Forelimb muscle (tissue), 1 donor: Measurements from ENCODE around the gene ADAM15. TPM values are rescaled to one million over a fixed set of nuclear protein-coding genes. Genes with fewer than 3 reads are reported as not detected.

Source experiments
- DNase-seq: peaks from one replicate; pipeline ENCODE4 v3.0.0-alpha.2; 2013; ENCODE audit warnings: low read depth
- polyA plus RNA-seq: library from polyadenylated mRNA; unstranded; fragments of 120-200 nt; gene quantifications from one replicate; pipeline ENCODE4 v1.2.1, GENCODE V29; 2013; ENCODE audit not compliant: insufficient read length

ADAM15 gene
- polyA plus RNA-seq, 1 donor: 57.1 TPM

DNA sequence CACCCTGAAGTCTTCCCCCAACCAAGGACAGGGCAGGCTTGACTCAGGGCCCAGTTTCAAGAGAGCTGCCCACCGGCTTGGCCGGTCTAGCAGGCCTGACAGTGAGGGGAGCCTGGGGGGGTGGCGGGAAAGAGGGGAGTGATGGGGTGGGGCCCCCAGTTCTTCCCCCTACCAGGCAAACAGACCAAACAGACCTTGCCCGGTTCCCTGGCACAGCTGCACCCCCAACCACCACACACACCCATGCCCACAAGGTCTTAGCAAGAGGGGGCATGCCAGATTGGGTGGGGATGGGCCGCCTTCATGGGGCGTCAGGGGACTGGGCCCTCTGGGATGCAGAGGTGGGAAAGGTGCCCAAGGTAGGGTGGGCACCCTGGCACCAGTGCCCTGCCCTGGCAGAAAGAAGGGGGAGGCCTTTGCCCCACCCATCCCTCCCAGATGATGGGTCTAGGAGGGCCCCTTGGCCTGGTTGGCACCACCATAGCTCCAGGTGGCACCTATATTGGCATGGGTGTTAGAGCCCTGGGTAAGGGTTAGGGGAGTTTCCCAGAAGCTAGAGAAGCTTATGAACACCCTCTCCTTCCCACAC, 39.6 kb upstream of the ADAM15 start:
- no peak for DNase-seq

DNA sequence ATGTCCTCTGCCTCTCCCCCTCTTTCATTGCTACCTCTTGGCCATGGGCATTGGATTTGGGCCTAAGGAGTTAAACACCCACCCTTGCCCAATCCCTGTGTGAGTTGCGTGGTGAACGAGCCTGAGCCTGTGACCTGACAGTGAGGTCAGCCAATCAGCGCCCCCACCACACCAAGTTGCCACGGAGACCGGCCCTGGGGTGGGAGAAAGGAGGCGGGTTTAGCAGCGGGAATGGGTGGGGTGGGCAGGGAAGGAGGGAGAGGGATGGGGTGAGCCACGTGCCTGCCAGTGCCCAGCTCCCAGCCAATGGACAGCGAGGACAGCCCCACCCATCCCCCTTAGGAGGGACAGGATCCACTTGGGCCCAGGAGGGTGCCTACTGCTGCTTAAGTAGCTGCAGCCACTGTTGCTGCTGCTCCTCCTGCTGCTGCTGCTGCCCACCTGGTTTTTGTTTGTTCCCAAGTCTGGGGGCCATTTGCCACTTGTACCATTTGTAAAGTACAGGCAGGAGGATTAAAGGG, 39.0 kb upstream of the ADAM15 start:
- no peak for DNase-seq

DNA sequence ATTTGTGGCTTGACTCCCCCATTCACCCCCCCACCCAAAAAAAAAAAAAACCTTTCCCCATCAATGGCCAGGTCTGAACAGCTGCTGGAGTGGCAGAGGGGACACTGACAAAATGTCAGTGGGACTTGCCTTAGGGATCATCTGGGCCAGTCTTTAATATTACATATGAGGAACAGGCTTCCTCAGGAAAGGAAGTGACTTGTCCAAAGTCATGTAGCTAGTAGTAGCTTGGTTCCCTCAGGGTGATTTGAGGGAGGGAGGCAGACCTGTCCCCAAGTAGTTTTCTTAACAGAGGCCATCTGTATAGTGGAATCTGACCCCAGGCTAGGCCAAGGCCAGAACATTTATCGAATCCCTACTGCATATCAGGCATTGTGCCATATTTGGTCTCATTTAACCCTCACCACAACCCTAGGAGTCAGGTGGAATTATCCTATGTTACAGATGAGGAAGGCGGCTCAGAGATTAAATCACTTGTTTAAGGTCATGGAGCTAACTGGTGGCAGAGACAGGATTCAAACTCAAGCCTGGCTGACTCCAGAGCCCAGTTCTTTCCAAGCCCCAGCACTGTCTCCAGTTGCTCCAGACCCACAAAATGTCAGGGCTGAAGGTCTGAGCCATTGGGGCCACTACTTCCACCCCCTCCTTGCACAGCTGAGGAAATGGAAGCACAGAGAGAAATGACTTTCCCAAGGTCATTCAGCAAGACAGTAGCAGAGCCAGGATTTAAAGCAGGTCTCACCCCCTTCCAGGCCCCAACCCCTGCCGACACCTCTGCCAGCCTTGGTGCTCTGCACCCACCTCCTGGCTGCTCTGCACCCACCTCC, 38.1 kb upstream of the ADAM15 start:
- DNase-seq: no peak

DNA sequence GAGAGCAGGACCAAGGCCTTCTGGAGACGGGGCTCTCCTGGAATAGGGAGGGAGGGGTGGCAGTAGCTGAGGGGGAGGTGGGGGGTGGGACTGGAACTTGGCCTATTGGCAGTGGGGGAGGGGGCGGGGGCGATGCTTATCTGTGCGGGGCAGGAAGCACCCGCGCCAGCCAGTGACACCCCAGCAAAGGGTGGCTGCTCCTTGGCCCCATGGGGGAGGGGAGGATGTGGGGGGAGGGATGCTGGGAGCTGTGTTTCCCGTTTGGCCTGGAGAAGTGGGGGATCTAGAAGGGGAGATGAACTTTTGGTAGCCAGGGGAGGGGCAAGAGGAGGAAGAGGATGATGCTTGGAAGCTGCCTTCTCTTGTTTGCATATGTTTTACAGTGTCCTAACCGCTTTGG, 37.5 kb upstream of the ADAM15 start:
- DNase-seq: no peak

DNA sequence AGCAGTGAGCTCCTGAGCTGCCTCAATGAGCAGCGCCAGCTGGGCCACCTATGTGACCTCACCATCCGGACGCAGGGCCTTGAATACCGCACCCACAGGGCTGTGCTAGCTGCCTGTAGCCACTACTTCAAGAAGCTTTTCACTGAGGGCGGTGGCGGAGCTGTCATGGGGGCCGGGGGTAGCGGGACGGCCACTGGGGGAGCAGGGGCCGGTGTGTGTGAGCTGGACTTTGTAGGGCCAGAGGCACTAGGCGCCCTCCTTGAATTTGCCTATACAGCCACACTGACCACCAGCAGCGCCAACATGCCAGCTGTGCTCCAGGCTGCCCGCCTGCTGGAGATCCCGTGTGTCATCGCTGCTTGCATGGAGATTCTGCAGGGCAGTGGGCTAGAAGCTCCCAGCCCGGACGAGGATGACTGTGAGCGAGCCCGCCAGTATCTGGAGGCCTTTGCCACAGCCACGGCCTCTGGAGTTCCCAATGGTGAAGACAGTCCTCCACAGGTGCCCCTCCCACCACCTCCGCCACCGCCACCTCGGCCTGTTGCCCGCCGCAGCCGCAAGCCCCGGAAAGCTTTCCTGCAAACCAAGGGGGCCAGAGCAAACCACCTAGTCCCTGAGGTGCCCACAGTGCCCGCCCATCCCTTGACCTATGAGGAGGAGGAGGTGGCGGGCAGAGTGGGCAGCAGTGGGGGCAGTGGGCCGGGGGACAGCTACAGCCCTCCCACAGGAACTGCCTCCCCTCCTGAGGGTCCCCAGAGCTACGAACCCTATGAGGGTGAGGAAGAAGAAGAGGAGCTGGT, 36.2 kb upstream of the ADAM15 start:
- DNase-seq: no peak

DNA sequence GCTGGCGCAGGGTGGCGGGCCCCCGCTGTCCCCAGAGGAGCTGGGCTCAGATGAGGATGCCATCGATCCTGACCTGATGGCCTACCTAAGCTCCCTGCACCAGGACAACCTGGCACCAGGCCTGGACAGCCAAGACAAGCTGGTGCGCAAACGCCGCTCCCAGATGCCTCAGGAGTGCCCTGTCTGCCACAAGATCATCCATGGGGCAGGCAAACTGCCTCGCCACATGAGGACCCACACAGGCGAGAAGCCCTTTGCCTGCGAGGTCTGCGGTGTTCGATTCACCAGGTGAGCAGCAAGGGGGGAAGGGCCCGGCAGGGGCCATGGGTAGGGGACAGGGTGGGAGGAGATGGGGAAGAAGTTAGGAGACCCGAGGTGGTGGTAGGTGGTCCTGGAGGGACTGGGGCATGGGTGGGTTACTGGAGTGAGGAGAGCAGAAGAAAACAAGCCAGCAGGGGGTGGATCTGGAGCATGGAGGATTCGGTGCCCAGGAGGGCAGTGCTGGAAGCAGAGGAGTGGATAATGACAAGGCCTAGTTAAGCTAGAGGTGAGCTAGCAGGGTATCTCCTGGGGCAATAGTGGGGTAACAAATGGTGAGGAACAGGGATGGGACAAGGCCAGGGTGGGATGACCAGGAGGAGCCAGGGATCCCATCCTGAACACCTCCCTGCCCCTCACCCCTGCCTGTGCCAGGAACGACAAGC, 35.4 kb upstream of the ADAM15 start:
- no peak for DNase-seq

DNA sequence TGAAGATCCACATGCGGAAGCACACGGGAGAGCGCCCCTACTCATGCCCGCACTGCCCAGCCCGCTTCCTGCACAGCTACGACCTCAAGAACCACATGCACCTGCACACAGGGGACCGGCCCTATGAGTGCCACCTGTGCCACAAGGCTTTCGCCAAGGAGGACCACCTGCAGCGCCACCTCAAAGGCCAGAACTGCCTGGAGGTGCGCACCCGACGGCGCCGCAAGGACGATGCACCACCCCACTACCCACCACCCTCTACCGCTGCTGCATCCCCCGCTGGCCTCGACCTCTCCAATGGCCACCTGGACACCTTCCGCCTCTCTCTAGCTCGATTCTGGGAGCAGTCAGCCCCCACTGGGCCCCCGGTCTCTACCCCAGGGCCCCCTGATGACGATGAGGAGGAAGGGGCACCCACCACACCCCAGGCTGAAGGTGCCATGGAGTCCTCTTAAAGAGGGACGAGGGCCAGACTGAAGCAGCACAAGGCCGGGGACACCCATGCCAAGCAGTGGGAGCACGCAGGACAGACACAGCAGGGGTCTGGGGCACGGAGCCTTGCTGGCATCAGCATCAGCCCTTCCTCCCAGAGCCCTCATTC, 34.8 kb upstream of the ADAM15 start:
- DNase-seq: no peak

DNA sequence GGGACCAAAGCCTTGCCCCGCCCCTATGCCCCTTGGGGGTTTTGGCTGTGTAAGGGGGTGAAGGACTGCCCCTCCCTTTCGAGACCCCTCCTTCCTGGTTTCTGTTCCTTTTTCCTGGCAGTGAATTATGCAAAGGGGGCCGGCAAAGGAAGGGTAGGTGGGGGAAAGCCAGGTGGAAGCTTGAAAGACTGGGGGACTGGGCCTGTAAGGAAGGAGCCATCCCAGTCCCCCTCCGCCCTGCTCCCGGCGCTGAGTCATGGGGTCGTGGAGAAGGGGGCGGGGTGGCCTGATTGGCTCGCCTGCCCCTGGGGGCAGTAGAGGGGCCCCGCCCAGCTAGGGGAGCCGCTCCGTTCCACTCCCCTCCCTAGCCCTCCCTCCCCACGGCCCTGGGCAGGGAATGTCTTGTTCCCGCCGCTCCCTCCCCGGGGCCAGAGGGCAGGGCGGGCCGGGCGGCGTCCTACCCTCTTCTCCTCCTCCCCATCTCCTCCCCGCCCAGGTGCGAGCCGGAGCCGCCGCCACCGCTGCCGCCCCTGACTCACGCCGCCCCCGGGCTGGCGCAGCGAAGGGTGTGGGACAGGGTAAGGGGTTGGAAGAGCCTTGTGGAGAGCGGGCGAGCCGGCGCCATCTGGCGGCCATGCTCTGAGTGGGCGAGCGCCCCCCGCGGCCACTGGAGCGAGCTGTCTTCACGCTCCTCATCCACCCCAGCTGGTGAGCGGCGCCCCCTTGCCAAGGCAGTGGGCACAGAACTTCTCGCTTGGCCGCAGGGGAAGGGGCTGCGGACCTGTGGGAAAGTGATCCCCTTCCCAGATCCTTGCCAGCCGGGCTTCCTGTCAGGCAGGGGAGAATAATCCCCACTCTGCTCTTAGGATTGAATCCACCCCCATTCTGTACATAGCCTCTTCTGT, 33.8 kb upstream of the ADAM15 start:
- no peak for DNase-seq

DNA sequence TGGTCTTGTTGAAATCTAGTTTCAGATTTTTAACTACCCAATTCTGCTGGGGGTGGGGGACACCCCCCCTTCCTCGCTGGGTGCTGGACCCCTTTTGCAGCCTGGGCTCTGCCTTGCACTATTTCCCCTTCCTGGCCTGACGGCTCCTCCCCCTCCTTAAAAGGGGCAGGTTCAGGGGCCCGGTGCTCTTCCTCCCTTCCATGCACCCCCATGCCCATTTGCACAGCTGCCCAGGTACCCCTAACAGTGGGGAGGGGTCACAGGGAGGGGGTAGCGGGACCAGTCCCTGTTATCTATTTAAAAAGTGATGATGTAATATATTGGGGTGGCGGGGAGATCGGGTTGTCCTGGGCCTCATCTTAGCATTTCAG, 33.2 kb upstream of the ADAM15 start:
- no peak for DNase-seq

DNA sequence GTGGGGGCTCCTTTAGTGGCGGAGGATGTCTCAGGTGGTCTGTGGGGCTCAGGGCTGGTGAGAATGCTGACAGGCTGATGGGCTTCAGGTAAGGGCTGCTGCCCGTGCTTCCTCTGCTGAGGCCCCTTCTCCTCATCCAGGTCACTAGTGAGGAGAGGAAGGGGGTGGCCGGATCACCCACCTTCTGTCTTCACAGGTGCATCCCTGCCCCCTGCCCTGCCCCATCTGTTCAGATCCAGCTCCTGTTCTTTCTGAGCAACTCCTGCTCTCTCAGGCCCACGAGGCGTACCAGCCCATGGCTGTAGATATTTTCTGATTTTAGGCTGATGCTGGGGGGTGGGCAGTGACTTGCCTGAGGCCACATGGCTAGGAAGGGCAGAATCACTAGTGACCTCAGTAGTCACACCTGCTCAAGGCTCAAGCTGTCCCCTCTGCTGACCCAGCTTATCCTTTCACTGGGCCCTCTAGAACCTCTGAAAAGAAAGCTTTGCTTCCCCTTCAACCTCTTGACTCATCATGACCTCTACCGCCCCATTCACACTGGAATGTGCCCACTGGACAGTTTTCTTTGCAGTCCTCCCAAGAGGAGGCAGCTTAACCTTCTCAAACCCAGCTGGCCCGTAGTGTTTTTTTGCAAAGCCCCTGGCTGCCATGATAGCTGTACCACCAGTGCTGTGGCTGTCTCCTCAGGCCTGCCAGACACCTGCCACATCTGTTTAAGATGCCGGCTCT, 32.3 kb upstream of the ADAM15 start:
- DNase-seq: no peak

DNA sequence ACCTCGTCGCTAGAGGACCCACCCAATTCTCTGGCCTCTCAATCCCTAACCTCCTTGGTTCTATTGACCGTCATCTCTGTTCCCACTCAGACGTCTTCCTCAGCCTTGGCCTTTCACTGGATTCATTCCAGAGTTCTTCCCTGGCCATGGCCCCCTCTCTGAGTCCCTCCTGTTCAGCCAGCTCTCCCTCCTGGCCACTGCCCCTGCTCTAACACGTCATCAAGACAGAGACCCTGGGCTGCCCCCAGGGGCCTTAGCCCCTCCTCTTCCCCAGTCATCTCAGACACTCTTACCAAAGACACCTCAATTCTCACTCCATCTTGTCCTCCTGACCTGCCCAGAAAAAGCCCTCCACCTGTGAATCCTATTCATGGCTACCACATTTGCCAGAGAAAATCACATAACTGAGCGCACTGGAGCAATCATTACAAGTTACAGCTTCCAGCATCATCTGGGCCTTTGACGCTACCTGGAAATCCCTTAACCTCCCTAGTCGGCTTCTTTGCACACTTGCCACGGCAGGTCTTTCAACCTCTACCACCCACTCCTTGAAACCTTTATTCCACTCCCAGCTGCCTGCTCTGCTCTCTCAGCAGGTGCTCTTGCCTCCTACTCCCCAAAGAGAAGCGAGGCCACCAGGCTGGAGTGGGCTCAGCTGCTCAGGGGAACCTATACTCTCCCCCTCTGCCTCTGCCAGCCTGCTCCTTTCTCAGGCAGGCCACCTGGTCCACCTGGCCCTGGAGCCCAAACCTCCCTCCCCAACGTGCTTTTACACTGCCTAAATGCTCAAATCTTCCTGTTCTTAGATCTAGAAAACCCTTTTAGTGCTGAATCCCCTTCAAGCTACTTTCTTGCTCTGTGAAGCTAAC, 31.5 kb upstream of the ADAM15 start:
- DNase-seq: no peak

DNA sequence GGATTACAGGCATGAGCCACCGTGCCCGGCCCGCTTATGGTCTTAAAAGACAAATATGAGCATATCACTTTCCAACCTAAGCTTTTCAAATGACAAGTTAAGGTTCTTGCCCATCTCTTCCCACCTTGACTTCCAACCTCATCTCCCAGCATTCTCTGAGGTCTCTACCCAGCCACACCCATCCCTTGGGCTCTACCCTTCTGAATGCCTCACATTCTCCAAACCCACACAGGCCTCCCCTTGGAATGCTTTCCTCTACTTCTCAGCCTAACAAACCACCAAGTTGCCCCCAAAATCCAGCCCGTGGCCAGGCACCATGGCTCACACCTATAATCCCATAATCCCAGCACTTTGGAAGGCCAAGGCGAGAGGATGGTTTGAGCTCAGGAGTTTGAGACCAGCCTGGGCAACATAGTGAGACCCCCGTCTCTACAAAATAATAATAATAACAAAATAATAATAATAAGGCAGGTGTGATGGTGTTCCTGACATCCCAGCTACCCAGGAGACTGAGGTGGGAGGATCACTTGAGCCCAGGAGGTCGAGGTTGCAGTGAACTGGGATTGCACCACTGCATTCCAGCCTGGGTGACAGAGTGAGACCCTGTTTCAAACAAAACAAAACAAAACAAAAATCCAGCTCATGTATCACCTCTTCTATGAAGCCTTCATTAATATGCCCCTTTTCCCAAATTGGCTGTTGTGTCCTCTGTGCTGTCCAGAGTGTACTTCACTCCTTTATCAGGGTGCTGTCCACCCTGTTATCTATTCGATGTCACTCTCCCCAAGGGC, 28.8 kb upstream of the ADAM15 start:
- DNase-seq: no peak

DNA sequence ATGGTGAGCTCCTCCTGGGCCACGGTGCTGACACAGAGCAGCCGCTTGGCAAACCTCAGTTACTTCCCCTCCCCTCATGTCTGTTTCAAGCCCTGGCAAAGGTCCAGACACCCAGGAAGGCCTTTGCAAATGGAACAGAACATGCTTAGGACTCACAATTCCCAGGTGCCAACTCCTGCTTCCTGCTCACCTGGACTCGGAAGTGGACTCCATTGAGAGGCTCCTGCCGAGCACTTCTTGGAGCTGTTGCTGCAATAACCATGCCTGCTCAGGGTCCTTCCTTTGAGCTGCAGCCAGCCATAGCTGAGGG, 28.2 kb upstream of the ADAM15 start:
- no peak for DNase-seq

DNA sequence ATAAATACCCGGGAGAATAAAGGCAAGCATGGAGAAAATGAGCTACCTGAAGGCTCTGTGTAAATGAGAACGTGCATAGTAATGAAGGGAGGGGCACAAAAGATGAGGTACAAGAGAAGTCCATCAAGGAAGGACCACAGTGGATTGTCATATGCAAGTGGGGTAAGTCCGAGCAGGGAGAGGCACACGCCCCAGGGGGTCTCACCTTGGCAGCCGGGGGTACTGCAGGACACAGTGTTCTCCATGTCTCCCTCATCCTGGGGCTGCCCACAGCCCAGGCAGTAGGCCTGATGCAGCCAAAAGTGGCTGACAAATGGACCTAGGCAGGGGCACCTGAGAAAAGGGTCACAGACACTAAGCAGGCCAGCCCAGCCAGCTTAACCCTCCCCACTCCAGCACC, 27.5 kb upstream of the ADAM15 start:
- DNase-seq: no peak

DNA sequence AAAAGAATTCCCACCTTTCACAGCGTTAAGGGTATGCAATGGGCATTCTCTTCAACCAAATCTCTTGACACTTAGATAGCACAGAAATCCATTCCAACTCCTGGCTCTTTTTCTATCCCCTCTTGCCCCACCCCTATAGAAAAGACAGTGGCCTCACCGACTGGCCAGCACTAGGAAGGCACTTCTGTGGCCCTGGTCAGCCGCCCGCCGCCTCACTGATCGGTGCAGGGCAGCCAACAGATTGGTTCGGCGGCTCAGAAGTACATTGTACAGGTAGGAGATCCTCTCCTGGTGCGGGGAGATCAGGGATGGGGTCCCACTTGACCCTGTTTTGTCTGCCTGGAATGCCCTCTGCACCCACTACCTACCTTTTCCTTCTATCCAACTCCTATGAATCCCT, 26.8 kb upstream of the ADAM15 start:
- DNase-seq: no peak

DNA sequence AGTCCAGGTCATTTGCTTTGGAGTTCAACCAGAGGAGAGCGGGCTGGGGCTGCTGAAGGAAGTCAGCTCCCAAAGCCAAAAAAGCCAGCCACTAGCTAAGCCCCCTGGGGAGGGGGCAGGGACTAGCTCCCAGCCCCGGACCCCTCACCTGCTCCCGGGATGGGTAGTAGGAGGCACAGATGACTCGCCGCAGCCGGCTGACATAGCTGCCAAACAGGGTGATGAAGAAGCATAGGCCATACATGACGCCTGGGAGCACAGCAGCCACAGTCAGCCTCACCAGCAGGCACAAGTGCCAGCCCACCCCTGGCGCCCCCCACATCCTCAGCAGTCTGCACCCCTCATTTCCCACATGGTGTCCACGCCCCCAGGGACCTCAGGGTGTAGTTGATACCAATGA, 25.0 kb upstream of the ADAM15 start:
- DNase-seq: no peak

DNA sequence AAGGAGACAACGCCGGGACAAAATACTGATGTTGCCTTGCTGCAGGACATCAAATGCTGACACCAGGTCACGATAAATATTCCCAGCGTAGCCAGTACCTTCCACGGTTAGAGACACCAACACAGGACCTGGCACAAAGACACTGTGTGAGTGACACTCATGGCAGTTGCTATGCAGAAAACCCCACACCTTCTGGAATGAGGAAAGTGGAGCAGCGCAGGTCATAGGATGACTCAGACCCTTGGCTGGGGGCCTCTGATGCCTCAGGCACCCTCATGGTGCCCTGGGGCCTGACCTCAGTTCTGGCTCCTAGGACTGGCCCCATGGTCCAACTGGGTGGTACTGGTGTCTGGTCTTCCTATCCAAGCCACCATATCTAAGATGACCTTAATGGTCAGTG, 24.5 kb upstream of the ADAM15 start:
- DNase-seq: no peak
